ENCODE measurements around the gene SPINK8.
"Not testable (repeated sequence)": the region's sequence is repeated elsewhere in the genome, so short reads cannot be mapped to it uniquely, and the experiment has no call there.

The SPINK8 gene

DNA sequence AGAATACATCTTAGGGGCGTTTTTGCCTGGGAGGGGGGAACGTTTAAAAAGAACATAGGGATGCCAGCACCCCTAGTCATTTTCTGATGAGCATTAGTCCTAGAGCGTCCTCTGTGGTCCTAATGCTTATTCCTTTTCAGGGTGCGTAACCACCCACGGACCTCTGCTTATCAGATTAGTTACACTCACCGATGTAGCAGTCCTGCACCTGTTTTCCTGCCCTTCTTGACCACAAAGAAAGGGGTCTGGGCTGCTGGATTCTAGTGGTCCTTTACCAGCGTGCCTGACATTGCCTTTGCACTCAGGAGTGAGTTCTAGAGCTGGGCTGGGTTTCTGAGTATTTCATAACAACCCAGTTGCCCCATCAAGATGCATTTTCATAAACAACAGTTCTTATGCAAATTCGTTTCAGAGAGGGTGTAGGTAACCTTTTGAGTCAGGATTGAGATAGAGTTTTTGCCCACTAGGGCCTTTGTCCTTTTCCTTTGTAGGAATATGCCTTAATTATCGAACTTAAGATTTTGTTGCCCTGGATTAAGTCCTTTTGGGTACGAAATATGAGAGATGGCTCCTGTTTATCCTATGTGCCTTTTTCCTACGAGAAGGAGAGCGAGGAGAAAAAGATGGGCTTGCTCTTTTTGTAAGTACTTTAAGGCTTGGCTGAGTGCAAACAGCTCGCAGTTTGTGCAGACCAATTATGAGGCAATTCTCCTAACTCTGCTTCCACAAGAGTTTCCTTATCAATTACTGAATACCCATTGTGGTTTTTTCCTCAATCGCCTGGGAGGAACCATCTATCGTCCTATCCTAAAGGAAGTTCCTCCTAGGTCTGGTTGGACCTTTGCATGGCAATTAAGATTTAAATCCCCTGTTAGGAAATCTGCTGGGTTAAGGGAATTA, at the start of gene SPINK8:
SPINK8 (minus strand) TSS at position 316 of the 900 bp plus-strand sequence. CDS start 5,320 bp downstream, outside the sequence.
- not testable (repeated sequence) for DNase-seq

DNA sequence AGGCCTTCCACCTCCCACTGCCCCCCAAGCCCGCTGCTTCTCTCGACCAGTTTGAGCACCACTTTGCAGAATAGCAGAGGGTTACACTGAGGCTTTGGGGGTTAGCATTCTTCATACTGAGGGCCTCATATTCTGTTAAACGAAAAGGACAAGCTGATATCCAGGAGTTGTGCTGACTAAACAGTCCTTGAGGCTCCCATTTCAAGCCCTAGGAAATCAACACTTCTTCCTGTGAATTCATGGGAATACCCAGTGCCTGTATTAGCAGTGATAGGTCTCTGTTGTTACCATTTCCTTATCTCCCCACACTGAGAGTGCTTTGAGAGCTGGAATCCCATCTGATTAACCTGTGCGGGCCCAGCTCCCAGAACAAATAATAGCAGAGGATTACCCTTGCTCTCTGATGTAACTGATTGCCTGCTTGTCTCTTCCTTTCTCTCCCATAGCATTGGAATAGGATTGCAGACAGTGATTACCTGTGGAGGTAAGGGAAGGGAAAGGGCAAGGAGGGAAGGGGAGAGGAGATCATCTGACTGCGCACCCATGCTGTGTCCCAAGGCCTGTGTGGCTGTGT, 39.5 kb upstream of the SPINK8 start:
- no peak for DNase-seq

DNA sequence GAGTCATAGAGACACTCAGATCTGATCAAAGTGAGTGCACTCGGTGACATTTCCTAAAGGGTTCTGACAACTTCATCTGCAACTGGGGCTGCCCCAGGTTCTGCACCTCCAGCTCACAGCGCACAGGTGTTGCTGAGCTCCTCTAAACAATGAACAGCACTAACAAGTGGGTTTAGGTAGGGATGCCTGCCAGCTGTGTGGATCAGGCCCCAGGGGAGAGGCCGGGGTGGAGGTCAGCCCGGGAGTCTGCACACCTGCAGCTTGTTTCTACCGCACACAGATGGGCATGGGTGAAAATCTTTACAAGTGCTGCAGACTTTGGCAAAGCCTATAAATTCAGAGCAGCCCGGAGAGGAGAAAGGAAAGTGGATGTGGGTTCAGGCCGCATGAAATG, 38.9 kb upstream of the SPINK8 start:
- no peak for DNase-seq

DNA sequence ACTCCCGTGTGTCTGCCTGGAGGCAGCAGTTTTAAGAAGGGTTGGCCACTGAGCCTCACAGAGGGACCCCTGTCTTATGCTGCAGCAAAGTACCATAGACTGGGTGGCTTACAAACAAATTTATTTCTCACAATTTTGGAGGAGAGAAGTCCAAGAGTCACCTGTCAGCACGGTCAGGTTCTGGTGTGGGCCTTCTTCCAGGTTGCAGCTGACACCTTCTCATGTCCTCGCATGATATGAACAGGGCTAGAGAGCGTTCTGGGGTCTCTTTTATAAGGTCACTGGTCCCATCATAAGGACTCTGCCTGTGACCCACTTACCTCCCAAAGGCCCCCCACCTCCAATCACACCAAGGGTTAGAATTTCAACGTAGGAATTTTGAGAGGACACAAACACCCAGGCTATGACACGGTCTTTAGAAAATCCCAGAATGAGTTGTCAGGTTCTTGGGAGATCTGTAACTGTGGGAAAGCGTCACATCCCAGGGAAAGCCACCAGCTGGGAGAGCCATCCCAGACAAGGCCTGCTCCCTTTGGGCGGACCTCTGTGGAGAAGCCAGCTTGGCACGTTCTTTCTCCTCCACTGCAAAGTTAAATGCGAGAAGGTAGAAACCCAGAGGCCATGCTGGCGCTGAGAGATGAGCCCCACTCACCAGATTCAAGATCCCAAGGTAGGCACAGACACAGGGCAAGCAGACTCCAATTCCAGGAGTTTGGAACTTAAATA, 38.4 kb upstream of the SPINK8 start, which contains the start of gene FBXW12:
FBXW12 (plus strand) TSS at position 569 of the 726 bp plus-strand sequence. CDS start 549 bp downstream, outside the sequence.
- no peak for DNase-seq

DNA sequence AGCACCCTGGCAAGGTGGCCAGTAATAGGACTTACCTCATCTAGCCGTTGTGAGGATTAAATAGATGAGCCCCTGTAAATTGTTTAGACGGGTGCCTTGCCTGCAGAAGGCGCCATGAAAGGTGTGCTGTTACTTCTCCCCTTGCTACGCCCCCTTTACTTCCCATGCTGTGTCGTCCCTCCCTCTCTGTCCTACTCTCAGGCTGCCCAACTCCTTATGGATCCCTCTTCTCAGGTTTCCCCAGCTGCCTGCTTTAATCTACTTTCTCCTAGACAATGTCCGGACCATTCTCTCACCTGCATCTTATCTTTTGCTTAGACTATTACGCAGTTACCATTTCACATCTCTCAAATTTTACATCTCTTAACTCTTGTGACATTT, 36.9 kb upstream of the SPINK8 start:
- DNase-seq: no peak

DNA sequence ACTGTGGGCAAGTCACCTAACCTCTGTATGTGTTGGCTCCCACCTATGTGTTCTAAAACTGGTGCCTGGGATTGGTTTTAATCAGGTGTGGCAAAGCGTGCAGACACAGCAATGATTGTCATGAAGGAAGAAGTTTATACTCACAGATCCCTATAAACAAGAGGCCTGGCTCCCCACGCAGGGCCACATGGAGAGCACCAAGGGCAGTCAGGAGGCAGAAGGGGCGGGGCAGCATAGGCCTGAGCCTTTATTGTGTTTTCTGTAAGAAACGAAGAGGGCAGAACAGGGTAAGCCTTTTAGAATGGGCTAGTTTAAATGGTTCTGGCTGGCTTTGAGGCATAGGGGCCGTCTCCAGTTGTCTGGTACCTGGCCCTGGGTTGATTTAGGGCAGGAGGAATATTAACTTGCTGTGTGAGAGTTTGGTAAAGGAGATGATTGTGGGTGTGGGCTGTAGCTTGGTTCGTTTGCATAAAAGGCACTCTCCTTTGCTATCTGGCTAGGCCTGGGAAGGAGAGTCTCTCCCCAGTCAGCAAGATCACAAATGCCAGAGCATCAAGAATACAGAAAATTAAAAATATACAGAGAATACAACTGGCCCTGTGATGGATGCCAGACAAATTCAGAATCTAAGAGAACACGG, 36.4 kb upstream of the SPINK8 start:
- no peak for DNase-seq

DNA sequence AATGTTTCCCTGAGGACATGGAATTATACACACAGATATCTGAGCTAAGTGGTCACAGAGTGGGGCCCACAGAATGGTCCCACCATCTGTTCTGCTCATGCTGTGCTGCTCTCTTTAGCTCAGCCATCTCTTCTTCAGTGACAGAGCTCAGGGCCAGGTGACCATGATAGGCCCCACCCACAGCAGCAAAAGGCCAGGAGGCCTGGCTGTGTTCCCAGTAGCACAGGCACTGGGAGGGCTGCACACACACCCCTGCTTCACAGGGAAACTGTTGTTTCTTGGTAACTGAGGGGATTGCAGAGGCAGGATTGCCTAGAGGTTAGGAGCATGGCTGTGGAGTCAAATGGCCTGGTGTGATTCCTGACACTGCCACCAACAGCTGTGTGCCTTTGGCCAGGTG, 33.7 kb upstream of the SPINK8 start:
- peak; percentile 37 for DNase-seq

DNA sequence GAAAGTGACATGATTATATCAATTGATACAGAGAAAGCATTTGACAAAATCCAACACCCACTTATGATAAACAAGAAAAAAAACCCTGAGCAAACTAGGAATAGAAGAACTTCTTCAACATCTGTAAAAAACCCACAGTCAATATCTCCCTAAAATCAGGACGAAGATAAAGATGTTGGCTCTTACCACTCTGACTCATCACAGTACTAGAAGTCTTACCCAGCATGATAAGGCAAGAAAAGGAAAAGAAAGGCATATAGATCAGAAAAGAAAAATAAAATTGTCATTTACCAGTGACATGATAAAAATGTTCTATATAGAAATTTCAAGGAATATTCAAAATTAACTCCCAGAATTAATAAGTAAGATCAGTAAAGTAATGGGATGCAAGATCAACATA, 31.4 kb upstream of the SPINK8 start:
- no peak for DNase-seq

DNA sequence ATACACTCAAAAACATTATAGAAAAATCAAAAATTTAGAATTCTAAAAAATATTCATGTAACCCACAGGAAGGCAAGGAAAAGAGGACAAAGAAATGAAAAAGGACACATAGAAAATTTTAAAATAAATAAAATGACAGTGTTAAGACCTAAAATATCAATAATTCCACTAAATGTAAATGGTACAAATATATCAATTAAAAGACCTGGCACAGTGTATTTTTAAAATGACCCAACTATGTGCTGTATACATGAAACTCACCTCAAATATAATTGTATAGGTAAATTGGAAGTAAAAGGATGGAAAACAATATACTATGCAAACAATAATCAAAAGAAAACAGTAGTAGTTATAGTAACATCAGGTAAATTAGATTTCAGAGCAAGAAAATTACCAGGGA, 28.5 kb upstream of the SPINK8 start:
- DNase-seq: no peak

DNA sequence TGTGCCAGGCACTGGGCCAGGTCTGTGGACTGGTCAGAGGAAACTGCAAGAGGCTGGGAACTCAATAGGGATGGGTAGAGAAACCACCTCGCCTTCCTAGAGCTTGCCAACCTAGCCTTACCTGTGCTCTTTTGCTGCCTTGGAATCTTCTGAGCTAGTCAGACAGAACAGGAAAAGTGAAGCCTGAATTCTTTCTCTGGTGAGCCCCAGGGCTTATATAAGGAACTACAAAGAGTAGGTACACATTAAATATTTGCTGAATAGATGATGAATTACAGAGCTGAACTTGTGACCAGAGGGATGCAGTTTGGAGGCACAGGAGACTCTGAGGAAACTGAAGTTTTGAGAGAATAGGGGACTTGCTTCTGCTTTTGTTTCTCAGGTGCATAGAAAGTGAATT, 23.0 kb upstream of the SPINK8 start:
- DNase-seq: no peak

DNA sequence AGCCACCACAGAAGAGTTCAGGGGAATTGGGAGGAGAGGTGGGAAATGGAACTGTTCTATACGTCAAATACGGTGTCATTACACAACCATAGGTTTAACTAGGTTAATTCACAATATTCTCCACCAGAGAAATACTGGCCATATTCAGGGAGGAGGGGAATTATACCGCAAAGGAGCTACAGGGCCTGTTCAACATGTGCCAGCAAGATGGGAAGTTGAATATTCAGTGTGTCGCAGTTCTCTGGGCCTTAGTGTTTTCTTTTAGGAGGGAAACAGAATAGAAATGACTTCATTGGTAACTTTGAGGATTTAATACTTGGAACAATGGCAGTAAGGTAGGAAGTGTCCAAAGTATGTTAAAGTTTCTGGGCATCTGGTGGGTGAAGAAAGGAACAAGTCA, 20.5 kb upstream of the SPINK8 start:
- DNase-seq: no peak

DNA sequence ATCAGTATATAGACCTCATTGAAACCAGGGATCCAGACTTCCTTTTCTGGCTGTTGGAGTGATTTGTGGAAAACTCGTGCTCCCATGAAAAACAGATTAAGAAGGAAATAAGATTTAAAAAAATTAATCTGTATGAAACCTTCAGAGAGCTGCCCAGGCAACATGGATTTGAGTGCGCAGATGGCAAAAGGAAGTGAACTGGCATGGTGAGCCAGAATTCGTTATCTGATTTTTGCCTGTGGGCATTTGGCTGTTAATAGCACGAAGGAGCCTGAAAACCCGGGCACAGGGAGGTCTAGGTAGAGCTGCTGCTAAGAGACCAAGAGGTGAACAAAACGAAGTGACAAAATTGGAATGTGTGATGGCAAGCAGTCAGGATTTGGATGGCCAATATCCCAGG, 19.1 kb upstream of the SPINK8 start:
- no peak for DNase-seq

DNA sequence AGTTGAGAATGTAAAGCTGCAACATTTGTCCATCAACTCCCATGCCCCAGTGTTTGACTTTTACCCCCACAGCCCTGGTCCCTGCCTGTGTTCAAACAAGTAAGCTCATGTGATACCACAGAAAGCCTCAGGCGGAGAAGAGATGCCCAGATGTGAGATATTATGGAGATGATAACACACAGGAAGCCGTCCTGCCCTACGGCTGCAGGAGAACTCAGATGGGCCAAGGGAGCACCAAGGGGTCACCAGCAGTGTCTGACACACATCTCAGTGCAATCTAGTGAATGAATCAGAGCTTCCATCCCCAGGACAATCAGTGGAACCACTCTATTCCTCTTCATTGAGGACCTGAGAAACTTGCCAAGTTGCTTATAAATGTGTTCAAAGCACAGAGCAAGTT, 14.0 kb upstream of the SPINK8 start:
- DNase-seq: no peak

DNA sequence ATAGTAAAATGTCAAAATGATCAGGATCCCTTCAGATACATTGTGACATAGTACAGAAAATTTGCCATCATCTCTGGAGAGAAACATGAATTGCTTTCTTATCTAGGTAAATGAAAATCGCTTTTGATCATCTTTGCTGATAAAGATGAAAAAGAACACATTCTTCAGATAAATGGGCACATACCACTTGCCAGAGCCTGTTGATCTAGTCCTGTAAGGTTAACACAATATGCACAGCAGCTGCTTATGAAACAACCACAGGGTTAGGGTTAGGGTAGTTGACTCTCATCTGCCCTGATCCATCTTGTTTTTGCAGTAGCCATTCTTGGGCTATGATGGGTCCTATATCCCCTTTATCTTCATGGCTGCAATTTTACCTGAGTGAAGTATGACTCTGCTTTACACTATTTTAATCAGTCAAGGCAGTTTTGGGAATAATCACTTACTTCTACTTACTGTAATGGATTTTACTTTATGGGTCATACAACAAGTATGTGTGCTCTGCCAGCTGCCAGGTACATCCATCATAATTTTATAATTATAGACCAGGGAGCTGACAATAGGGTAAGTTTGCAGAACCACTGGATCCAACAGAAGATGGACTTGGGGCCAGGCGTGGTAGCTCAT, 12.6 kb upstream of the SPINK8 start:
- DNase-seq: no peak

DNA sequence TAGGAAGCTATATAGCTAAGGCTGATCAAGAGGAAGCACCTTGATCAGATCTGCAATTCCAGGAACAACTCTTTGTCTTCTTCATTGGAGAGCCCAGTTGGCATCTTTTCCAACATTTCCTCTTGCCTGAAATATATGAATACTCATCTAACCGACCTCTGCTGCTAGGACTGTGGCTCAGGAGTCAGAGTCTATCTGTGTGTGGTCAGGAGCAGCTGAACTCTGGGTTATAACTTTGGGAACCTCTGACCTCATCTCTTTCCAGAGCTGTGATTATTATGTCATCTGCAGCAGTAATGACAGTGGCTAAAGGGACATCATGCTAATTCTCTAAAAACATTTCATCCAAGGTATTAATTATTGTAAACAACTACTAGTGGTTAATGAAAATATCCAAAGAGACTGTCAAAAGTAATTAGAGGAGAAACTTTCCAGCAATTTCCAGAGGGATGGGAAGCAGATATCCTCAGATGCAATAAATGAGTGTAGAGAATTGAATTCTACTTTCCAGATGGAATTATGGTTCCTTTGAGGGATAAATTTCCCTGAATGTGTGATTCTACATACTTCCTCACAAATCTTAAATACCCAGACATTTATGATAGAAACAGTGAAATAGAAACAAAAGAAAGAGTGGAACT, 11.5 kb upstream of the SPINK8 start:
- DNase-seq: no peak

DNA sequence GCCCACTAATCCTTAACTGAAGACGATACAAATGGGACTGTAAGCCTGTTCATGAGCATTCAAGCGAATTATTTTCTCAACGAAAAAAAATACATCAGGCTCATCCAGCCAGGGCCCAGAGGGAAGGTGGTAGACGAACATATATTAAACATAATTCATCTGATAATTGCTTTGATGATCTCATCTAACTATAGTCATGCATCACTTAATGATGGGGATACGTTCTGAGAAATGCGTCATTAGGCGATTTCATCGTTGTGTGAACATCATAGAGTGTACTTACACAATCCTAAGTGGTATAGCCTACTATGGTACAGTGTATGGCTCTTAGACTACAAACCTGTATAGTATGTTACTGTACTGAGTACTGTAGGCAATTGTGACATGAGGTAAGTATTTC, 10.0 kb upstream of the SPINK8 start:
- no peak for DNase-seq

DNA sequence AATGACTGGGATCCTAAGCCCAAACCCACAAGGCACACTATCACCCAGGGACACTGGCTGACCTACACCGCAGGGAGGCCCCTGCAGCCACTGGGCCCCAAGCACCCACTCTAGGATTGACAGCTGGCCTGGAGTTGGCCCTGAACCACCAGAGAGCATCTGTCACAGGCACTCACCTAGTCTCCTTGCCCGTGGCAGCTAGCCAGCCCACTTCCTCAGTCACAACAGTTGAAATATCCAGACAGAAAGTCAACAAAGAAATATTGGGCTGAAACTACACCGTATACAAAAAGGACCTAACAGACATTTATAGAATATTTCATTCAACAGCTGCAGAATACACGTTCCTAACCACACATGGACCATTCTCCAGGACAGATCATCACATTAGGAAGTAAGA, 5.2 kb upstream of the SPINK8 start:
- DNase-seq: no peak

DNA sequence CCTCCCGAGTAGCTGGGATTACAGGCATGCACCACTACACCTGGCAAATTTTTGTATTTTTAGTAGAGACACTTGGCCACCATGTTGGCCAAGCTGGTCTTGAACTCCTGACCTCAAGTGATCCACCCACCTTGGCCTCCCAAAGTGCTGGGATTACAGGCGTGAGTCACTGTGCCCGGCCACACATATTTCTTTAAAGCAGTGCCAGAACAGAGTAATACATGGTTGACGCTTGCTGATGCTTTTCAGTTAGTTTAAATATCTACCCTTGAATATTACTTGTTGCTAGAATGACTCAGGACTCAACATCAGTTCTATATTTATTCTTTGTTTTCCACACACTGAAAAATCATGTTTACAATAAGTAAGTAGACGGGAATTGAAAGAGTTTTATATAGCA, 4.1 kb upstream of the SPINK8 start:
- DNase-seq: not testable (repeated sequence)

DNA sequence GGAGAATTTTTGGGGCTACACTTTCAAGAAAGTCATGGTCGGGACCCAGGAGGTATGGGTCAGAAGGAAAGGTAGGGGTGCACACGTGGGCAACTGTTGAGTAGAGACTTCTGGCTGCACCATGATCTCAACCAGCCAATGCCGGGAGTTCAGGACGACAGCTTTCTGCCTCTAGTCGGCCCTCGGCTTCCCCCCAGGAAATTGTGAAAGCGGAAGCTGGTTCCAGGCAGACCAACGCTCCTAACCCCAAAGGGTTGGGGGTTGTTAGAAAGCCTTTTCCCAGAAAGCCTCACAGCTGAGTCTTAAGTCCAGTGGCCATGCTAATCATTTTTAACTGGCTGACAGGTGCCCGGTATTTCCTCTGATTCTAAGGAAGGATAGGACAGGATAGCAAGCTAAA, 1.8 kb upstream of the SPINK8 start:
- not testable (repeated sequence) for DNase-seq

DNA sequence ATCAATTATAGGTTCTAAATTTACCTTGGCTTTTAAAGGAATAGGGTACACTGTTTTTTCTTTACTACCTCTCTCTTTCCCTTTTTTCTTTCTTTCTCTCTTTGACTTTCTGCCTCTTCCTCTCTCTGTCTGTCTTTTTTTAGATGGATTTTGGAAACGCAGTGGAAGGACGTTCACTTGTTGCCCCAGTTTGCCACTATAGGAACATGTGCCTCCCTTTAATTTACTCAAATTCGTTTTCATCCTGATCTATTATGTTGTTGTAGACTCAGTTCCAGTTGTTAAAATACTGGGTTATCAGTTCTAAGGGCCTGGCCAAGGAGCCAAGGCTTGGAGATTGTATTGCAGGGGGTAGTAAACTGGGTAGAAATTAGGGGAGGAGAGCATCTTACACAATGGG, 1.1 kb upstream of the SPINK8 start:
- DNase-seq: no peak

DNA sequence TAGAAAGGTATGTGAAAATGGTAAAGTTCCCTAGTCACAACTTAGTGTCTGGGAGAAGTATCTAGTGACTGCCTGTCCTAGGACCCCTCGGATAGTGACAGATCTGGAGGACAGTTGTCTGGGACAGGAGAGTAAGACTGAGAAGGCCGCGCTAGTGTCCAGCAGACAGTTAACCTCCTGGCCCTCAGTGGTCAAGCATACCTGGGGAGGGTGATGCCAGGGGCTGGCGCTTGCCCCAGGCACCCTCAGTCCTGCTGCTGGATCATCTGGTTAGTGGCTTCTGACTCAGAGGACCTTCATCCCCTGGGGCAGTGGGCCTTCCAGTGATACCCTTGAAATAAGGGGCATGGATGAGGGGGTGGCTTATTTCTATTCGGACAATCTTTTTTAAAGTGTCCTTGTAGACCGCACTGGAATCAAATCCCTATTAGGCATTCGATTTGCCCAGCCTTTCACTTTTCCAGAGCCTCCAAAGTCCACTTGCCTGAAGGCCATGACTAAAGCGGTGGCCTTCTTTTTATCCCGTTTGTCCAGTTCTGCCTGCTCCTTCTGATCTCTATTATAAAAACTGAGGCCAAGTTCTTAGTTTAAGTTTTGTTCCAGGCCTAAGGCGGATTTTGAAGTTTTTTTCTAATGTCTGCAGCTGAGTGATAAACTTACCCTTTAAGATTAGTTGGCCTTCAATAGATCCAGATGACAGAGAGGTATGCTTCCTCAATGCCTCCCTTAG, 1.6 kb downstream of the SPINK8 start:
- DNase-seq: not testable (repeated sequence)

DNA sequence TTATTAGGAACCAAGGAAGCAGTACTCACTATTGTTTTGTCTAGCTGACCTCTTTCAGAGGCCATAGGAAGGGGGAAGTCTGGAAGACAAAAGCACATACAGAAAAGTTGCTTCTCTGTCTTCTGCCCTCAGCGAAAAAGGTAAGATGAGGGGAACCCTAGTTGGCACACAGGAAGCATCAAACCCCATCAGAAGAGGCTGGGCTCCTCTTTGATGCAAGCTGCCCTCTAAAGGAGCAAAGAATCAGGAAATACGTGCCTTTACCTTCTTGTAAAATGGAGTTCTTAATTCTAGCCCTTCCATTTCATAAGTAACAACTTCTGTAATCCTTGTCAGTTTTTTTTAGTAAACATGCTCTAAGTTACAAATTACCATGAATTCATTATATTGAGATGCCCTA, 12.5 kb downstream of the SPINK8 start:
- DNase-seq: no peak
